Effector memory CD4-positive, alpha-beta T cell (primary cell): ENCODE measurements around the gene CFL1.

Source experiments
- DNase-seq, 3 donors: peaks; one replicate each; pipeline ENCODE4 v3.0.0-alpha.2; 2020
- H3K27ac ChIP-seq: 2 replicates; pipeline ENCODE4 v1.7.0; 2013; ENCODE audit warnings: mild to moderate bottlenecking, low read length, moderate library complexity; ENCODE audit not compliant: insufficient read depth, poor library complexity, severe bottlenecking
- H3K27me3 ChIP-seq: replicated peaks from 2 replicates; pipeline ENCODE4 v1.7.0; 2013; ENCODE audit warnings: mild to moderate bottlenecking, low read length; ENCODE audit not compliant: insufficient read depth, control insufficient read depth, poor library complexity, severe bottlenecking
- H3K36me3 ChIP-seq: 2 replicates; pipeline ENCODE4 v1.7.0; 2013; ENCODE audit warnings: mild to moderate bottlenecking, low read length, moderate library complexity; ENCODE audit not compliant: control insufficient read depth, insufficient read depth
- H3K4me1 ChIP-seq: 2 replicates; pipeline ENCODE4 v1.7.0; 2013; ENCODE audit warnings: low read length, mild to moderate bottlenecking; ENCODE audit not compliant: control insufficient read depth, insufficient read depth, poor library complexity, severe bottlenecking
- H3K4me3 ChIP-seq: 2 replicates; pipeline ENCODE4 v1.7.0; 2013; ENCODE audit warnings: low read length, low read depth, mild to moderate bottlenecking; ENCODE audit not compliant: insufficient read depth, poor library complexity, severe bottlenecking
- H3K9me3 ChIP-seq: 2 replicates; pipeline ENCODE4 v1.7.0; 2013; ENCODE audit warnings: mild to moderate bottlenecking, low read length, moderate library complexity; ENCODE audit not compliant: control insufficient read depth

CFL1 gene

GRCh38 chr11:65880844-65881421 lies 23.0 kb upstream of the CFL1 start:
- H3K9me3 ChIP-seq = no peaks in the 10 kb centered on the region
- peak overlapping the region; percentile 9 for H3K27ac ChIP-seq
- peaks cover 27% of the 10 kb centered on the region for H3K36me3 ChIP-seq
- H3K4me1 ChIP-seq = peaks cover 31% of the 10 kb centered on the region
- H3K27me3 ChIP-seq = no peaks in the 10 kb centered on the region
- no peak for DNase-seq
- H3K4me3 ChIP-seq = no peak overlapping the region

GRCh38 chr11:65880027-65880426 lies 22.0 kb upstream of the CFL1 start:
- H3K36me3 ChIP-seq = peaks cover 20% of the 10 kb centered on the region
- no peaks in the 10 kb centered on the region for H3K9me3 ChIP-seq
- H3K27ac ChIP-seq = peak overlapping the region; percentile 46
- H3K4me3 ChIP-seq = no peak overlapping the region
- no peaks in the 10 kb centered on the region for H3K27me3 ChIP-seq
- no peak for DNase-seq
- peaks cover 31% of the 10 kb centered on the region for H3K4me1 ChIP-seq

- Histone ChIP-seq H3K36me3 (peaks cover 19% of the 10 kb centered on the region), H3K4me3 (no peak within 1 kb of the TSS), H3K27me3 (no peaks in the 10 kb centered on the region), H3K4me1 (peaks cover 26% of the 10 kb centered on the region), H3K27ac (peak within 1 kb of the TSS; percentile 46), H3K9me3 (no peaks in the 10 kb centered on the region)
- DNase-seq = no peak
These were observed 21.6 kb upstream of the CFL1 start, which contains the start of gene CTSW for GRCh38 chr11:65879617-65880016. Gene CTSW (plus strand): TSS chr11:65879837. CDS start chr11:65879855, 18 bp downstream.

- peak overlapping the region; percentile 80 for H3K27ac ChIP-seq
- peak overlapping the region; percentile 57 for H3K4me3 ChIP-seq
- H3K27me3 ChIP-seq = no peaks in the 10 kb centered on the region
- H3K9me3 ChIP-seq = no peaks in the 10 kb centered on the region
- H3K4me1 ChIP-seq = peaks cover 6% of the 10 kb centered on the region
- peak; percentile 94 to 97 (median 95) for DNase-seq
- no peaks in the 10 kb centered on the region for H3K36me3 ChIP-seq
These were observed 15.6 kb upstream of the CFL1 start for GRCh38 chr11:65873318-65874156.

- no peaks in the 10 kb centered on the region for H3K36me3 ChIP-seq
- H3K4me3 ChIP-seq = peak within 1 kb of the TSS; percentile 57
- peaks cover 6% of the 10 kb centered on the region for H3K4me1 ChIP-seq
- no peaks in the 10 kb centered on the region for H3K9me3 ChIP-seq
- no peaks in the 10 kb centered on the region for H3K27me3 ChIP-seq
- DNase-seq = no peak
- H3K27ac ChIP-seq = peak within 1 kb of the TSS; percentile 80
These were observed 14.8 kb upstream of the CFL1 start, which contains the start of gene EFEMP2 for GRCh38 chr11:65872586-65873317. Gene EFEMP2 (minus strand): TSS chr11:65872800. CDS start chr11:65872354, 446 bp downstream.

GRCh38 chr11:65871811-65872548 lies 14.0 kb upstream of the CFL1 start:
- no peak overlapping the region for H3K27ac ChIP-seq
- H3K36me3 ChIP-seq = peaks cover 4% of the 10 kb centered on the region
- no peaks in the 10 kb centered on the region for H3K27me3 ChIP-seq
- DNase-seq = no peak
- H3K4me1 ChIP-seq = peaks cover 6% of the 10 kb centered on the region
- H3K4me3 ChIP-seq = no peak overlapping the region
- no peaks in the 10 kb centered on the region for H3K9me3 ChIP-seq

- Histone ChIP-seq H3K27ac (no peak overlapping the region), H3K9me3 (no peaks in the 10 kb centered on the region), H3K36me3 (peaks cover 14% of the 10 kb centered on the region), H3K27me3 (no peaks in the 10 kb centered on the region), H3K4me3 (no peak overlapping the region), H3K4me1 (peaks cover 6% of the 10 kb centered on the region)
- no peak for DNase-seq
These were observed 13.0 kb upstream of the CFL1 start for GRCh38 chr11:65870706-65871681.

- Histone ChIP-seq H3K36me3 (peaks cover 21% of the 10 kb centered on the region), H3K4me1 (peaks cover 6% of the 10 kb centered on the region), H3K4me3 (no peak overlapping the region), H3K9me3 (no peaks in the 10 kb centered on the region), H3K27me3 (no peaks in the 10 kb centered on the region), H3K27ac (no peak overlapping the region)
- DNase-seq = no peak
These were observed 12.3 kb upstream of the CFL1 start for GRCh38 chr11:65870307-65870658.
